Pons (tissue), 1 donor: ENCODE measurements around the gene DDX10.
A peak's percentile ranks its signal among the peaks of the same experiment; 100 is the strongest.

Source experiments
- DNase-seq: peaks from one replicate; pipeline ENCODE4 v3.0.0-alpha.2; 2016; ENCODE audit warnings: low spot score

The DDX10 gene

DNA sequence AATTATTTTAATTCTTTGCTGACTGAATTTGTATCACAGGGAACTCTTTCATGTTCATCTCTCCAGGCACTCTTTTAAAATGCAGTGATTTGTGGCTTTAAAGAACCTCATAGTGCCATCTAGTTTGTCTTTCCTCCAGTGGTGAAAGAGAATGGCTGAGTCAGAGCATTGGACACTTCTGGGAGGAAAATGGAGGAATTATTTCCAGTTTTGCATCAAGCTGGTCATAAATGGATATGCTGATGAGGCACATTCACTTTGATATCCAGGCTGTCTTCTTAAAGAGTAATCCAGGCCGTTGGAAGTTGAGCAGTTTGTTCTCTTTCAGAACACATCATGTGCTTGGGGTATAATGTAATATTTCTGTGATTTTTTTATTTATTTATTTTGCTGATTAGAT, 273.7 kb downstream of the DDX10 start:
- peak; percentile 20 for DNase-seq

DNA sequence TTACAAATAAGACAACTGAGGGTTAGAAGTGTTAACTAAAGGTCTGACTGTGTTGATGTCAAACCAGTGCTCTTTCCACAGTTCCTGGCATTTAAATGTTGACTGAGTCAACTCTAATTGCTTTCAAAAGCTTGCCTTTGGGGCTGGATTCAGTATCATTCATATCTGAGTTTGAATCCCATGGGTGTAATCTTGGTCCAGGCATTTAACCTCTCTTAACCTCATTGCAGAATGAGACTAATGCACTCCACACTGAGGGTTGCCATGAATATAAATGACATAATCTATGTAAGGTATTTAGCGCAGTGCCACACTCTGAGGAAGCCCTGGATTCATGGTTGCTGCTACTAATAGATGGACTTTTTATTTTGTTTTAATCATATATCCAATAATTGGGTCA, 274.3 kb downstream of the DDX10 start:
- DNase-seq, result no peak

DNA sequence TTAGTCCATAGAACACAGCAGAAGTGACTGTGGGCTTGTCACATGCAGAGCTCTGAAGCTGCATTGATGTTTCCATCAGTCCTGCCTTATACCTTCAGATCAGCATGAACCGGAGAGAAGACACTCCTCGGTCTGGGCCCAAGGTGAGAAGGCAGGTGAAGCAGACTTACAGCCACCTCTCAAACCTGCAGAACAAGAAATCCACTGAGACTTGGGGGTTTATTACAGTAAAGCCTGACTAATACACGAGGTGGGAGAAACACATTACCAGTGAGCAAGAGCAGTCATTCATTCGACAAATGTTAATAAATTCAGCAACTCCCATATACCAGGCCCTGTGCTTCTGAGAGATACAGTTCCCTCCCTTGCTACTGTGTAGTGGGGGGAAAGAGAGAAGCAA, 279.0 kb downstream of the DDX10 start:
- DNase-seq, result no peak

DNA sequence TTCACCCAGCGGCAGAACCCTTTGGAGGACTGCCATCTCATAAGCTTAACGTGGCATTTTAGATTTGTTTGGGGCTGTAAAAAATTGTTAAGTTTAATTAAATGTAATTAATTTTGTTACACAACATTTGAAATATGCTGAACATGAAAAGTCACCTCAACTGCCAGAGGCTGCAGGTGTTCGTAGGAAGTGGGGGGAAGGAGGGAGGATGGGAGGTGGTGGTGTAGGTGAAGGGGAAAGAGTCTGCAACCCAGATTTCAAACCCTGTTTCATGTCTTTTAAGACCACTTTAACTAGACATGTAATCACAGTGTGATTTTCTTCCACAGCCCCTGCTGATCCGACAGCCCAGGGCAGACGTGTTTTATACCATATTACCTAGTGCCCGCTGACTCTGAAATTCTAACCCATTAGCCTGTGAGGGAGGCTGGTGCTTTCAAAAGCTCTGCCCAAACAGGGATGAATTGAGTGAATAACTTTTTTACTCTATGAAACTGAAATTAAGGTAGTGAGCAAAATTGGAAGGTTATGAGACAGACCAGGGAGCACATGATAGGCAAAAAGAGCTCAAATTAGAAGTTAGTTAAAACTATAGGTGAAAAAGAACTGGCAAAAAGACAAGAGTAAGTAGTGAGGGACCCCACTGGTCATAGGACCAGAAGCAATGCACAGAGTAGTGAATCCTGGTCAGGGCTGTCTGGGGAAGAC, 279.8 kb downstream of the DDX10 start:
- DNase-seq, result no peak

DNA sequence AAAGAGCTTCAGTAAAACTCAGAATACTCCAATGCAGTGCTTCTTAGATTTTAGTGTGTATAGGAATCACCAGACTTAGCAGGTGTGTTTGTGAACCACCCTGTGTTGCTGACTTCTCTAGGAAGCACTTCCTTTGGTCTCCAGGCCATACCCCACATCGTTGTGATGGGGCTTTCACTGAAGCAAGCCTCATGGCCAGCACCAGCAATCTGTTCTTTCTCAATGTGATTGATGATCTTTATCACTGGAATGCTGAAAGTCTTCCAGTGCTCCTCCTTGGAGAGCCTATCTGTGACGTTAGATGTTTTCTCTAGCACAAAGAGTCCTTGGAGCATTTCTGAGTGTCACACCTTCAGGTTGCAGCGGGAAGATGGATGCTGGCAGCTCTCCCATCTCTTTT, 280.5 kb downstream of the DDX10 start:
- DNase-seq, result no peak

DNA sequence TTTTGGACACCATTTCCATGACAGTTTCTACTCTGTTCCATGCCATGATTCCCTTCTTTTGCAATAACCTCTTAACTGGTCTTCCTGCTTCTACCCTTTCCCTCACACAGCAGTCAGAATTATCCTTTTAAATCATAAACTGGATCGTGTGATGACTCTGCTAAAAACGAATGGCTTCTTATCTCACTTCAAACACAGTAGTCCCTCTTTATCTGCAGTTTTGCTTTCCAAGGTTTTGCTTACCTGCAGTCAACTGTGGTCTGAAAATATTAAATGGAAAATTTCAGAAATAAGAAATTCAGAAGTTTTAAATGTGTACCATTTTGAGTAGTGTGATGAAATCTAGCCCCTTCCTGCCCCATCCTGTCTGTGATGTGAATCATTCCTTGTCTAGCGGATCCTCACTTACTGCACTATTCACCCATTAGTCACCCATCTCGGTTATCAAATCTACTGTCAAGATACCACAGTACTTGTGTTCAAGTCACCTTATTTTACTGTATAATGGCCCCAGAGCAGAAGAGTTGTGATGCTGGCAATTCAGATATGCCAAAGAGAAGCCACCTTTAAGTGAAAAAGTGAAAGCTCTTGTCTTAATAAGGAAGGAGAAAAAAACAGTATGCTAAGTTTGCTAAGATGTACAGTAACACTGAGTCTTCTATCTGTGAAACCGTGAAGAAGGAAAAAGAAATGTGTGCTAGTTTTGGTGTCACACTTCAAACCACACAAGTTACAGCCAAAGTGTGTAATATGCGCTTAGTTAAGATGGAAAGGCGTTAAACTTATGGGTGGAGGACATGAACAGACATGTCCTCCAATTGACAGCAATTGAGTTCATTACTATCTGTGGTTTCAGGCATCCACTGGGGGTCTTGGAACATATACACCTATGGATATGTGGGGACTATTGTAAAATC, 283.0 kb downstream of the DDX10 start:
- no peak for DNase-seq

DNA sequence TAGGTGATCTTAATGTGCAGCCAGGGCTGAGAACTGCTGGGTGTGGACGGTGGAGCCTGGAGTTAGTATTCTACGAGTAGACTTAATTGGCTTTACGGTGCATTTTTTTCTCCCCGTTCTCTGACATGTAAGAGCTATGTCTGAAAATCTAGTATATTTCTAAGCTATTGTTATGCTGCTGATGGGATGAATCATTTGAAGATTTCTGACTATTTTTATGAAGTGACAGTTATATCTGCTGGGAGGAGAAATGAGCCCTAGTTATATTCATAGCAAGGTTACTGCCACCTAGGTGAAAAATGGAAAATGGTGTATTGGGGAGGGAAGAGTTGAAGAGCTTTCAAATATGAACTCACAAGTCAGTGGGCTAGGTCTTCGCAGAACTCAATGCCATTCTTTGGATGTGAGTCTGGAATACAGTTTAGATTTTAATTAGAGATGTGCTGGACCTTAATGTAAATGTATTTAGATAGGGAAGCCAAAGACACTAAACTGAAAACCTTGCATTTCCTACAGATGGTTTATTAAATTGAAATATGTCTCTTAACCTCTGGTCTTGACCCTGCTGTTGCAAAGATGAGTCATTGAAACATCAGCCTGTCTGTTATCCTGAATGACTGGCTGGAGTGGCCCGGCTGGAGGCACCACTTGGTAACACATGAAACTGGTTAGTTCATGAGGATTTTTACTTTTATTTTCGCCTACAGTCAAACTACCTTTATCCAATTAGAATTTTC, 293.7 kb downstream of the DDX10 start:
- no peak for DNase-seq

DNA sequence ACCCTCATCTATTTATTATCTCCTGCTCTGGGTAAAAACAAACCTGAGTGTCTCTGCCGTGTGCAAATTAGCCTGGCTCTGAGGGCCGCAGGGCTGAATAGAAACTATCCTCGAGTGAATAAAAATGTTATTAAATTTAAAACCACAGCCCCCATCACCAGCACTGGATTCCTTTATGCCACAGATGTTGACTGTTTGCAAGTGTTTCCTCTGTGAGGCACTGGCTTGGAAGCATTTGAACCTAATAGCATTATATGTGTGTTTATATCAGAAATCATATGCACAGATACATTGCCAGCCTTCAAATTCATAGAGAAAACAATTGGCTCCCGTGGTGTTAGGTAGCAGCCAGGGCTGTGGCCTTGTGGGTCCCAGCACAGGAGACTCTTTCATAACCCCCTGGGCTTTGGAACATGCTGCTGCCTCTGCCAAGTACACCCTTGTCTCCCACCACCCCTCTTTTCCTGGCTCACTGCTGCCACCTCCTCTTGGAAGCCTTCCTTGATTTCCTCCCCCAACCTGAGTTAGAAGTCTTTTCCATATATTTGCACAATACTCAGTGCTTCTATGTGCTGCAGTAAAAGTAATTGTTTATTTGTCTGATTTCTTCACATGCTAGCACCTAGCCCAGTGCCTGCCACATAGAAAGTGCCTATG, 294.4 kb downstream of the DDX10 start:
- no peak for DNase-seq

DNA sequence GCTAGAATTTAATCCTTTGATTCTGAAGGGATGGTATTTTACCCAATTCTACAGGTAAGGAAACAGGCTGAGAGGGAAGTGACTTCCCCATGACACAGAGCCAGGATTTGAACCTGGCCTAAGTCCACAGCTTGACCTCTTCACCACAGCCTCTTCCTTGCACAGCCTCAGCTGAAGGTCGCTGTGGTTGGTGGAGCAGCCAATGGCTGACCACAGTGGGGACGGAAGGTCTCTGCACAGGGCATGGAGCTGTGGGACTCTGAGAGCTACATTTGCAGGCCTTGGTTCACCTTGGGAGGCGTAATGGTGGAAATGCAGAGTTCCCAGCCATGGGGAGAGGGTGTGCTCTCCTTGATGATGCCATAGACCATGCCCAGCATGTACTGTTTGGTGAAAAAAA, 295.0 kb downstream of the DDX10 start:
- no peak for DNase-seq

DNA sequence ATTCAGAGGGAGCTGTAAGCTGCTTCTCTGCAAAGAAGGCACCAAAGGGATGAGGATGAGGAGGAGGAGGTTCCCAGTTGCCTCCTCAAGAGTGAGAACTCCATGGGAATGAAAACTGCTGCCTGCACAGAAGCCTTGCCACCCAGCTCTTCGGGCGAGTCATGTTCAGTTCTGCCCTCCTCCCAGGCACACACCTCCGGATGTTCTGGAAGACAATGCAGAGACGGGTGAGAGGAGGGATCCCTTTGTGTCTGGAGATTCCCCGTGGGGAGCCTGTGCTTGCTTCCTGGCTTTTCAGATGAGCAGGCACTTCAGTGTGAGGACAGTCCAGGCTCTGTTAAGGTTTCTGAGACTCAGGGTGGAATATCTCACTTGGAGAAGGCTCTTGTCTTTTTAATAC, 295.6 kb downstream of the DDX10 start:
- no peak for DNase-seq

DNA sequence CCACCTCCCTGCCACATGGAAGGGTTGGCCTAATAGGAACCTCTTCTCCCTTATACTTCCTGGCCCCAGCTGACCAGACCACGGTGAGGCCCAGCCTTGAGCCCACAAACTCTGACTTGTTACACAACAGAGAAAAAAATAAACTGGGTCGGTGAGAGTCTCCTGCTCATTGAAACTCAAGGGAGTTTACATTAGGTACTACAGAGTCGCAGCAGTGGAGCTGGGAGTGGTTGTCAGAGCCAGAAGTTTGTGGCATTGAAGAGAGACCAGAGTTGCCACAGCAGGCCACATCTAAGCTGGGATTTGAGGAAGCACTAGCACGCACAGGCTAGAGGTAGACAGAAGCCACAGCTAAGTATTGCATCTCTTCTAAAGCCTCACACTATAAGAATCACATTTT, 296.2 kb downstream of the DDX10 start:
- no peak for DNase-seq

DNA sequence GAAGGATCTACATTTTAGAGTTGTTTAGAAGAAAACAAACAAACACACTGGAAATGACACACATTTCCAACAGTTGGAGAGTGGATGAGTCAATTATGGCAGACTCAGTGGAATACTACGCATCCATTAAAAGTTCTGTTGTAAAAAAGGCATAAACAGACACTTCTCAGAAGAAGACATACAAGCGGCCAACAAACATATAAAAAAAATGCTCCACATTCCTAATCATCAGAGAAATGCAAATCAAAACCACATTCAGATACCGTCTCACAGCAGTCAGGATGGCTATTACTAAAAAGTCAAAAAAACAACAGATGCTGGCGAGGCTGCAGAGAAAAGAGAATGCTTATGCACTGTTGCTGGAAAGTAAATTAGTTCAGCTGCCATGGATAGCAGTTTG, 298.2 kb downstream of the DDX10 start:
- DNase-seq, result no peak

DNA sequence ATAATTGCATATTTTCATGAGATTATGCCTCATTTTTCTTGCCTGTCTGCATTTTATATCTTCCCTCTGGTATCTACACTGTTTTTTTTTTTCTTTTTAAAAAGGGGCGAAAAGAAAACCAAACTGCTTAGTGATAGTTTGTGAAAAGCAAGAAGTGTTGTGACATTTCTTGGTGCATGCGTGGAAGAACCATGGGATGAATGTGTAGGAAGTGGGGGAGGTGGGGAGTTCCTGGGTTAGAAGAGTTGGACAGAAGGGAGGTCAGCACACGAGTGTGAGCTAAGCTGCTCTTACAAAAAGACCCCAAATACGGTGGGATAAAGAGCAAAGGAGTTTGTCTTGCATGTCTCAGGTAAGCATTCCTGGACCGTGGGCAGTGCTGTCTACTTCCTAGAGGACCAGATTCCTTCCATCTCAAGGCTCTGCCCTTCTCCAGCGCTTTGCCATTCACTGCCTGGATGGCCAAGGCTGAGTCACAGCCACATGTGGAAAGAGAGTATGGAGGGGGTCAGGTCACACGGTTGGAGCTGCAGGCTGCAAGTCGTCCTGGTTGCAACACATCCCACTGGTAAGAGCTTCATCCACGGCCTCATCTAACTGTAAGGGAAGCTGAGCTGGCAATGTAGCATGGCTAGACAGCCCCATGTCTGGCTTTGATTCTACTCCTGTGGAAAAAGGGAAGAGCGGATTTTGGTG, 300.6 kb downstream of the DDX10 start:
- no peak for DNase-seq

DNA sequence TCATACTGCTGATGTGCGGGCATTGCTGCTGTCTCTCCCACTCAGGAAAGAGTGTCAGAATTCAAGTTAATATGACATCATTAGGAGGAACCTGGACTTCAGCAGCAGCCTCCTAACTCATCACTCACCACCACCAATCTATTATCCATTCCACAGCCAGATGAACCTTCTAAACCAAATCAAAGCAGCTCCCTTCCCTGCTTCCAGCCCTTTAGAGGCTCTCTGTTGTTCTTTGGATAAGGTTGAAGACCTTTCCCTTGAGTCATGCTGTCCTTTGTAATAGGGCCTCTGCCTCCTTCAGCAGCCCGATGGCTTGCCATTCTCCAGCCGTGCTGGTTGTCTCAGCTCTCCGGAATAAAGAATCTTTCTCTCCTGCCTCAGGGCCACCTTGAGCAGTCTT, 301.3 kb downstream of the DDX10 start:
- DNase-seq, result no peak

DNA sequence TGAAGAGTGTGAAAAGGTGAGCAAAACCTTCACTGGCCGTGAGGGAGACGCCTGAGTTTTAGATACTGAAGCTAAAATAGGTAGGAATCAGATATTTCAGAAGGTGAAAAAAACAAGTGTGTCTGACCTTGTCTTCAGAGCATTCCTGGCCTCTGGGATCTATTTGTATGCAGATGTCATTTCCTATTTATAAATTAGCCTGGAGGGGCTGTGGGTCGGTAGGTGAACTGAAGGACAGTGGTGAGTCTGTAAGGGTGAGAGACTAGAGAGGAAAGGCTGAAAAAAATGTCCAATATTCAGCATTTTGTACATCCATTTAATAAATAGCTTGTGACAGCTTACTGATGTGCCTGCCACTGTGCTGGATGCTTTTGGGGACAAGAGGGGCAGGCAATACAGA, 302.1 kb downstream of the DDX10 start:
- no peak for DNase-seq

DNA sequence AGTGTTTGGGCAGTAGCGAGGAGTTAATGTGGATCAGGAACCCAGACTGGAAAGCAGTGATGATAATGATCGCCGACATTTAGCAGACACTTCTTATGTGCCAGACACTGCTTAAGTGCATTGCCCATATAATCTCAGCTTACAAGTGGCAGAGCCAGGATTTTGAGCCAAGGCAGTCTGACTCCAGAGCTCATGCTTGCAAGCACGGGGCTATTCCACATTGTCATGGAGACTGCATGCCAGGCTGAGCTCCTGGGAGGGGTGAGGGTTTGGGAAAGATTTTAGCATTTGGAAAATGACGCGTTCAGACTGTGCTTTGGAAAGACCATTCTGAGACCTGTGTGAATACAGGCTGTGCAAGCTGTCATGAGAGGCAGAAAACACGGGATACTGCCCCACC, 302.7 kb downstream of the DDX10 start:
- DNase-seq, result peak; percentile 16

DNA sequence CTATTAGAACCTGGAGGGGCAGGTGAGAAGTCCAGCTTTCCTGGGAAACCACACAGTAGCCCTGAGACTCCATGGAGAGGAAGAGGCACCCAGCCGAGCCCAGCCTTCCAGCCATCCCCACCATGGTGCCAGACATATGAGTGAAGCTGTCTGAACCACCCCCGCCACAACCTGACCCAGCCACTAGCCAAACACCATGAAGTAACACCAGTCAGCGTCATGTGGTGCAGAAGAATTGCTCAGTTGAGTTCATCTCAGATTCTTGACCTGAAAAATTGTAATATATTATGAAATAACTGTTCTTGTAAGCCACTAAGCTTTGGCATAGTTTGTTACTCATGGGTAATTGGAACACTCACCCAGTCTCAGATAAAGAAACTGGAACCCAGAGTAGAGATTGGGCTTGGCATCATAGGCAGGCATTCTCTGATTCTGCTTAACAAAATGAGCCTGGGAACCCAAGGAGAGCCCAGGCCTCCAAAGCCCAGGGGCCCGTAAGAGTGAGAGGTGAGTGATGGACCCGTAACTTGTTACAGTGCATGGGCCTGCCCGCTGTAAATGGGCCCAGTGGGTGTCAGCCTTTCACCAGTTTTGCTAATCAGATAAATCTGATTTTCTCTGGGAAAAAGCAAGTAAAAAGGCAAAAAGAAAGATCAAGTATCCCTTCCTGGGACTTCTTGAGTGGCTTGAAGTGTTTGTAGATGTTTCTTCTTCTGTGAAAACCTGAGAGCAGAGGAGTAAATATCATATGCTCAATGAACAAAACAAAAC, 305.5 kb downstream of the DDX10 start:
- DNase-seq, result no peak

DNA sequence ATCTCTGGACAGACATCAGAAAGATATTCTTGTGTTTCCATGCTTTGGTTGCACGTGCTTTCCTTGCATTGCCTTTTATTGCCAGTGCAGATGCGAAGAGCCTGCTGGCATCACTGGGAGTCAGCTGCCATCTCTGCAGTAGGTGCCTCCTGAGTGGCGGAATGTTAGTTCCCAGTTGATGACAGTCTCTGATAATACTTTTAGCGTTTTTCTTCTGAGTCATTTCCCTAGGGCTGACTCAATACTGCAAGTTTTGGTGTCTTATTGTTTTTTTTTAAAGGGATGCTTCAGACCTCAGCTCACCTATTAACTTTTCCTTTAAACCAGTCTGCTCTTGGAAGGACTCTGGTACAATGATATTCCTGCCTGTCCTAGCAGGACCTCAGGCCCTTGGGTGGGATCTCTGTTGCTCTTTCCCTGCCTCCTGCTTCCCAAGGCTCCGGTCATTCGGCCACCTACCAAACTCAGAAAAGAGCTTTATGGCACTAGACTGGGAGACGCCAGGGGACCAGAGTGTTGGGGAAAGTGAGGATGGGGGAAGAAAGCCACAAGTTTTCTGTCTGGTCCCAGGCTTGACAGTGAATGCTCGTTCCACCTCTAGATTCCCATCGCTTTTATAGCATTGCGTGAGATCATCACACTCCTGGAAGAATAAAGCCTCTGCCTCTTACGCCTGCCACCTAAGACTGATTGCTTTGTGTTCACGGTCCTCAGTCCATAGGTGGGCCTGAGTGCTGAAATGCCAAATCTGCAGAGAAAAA, 308.7 kb downstream of the DDX10 start:
- DNase-seq, result no peak

DNA sequence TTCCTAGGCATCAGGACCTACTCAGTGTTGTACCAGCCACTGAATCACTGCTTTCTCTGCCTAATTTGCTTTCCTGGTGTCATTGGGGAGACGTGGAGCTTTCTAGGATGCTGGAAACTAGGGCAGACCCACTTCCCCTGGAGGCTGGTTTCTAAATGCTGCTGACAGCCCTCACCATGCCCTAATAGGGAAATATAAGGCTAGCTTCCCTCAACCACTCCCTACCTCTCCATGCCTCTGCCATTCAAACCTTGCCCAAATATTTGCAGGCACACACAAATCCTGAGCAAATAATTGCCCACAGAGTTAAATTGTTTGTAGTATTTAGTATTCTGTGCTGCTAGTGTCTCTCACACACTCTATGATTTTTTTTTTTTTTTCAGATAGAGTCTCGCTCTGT, 310.2 kb downstream of the DDX10 start:
- DNase-seq, result no peak

DNA sequence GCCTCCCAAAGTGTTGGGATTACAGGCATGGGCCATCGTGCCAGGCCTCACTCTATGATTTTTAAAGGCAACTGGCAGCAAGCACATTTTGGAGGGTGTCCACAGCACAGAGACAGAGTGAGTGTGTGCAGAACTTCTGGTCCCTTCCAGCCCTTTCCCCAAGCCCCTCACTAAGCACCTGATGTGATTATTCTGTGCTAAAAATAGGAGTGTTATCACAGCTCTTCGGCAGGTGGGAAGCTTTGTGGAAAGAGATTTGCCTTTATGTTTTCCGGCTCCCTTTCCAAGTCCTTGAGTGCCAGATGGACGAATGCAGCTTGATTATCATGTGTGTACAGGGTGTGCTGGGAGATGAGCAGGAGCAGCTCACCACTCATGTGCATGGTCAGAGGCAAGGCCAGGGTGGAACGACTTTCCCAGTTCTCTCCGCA, 310.8 kb downstream of the DDX10 start:
- no peak for DNase-seq
